Esophagus muscularis mucosa (tissue), 4 donors: ENCODE data around the gene APPL2. TPM values are rescaled to one million over a fixed set of nuclear protein-coding genes. Genes with fewer than 3 reads are reported as not detected.

Experiments used
- DNase-seq: peaks from one replicate; pipeline ENCODE4 v3.0.0-alpha.2; 2017; ENCODE audit errors: extremely low spot score
- H3K27ac ChIP-seq, 4 donors: fragments of 200-600 bp; sonication (generic); replicated peaks in 1 of 4; 1 replicate in 3 of 4; 2 replicates in 1 of 4; pipeline ENCODE4 v1.5.1; 2016 to 2019; ENCODE audit warnings: mild to moderate bottlenecking in 1 of 4
- H3K27me3 ChIP-seq, 4 donors: fragments of 200-600 bp; sonication (generic); one replicate each; pipeline versions ENCODE4 v1.5.1 to v1.6.0; 2016 to 2019
- H3K36me3 ChIP-seq, 4 donors: fragments of 200-600 bp; sonication (generic); one replicate each; pipeline ENCODE4 v1.5.1; 2016 to 2019
- H3K4me1 ChIP-seq, 4 donors: fragments of 200-600 bp; sonication (generic); one replicate each; pipeline ENCODE4 v1.5.1; 2016 to 2019
- H3K4me3 ChIP-seq, 4 donors: fragments of 200-600 bp; sonication (generic); 1 replicate in 2 of 4; 2 replicates in 2 of 4; pipeline ENCODE4 v1.5.1; 2016 to 2019; ENCODE audit warnings: mild to moderate bottlenecking in 4 of 4, moderate library complexity in 1 of 4
- H3K9me3 ChIP-seq, 4 donors: fragments of 200-600 bp; sonication (generic); 1 replicate in 3 of 4; 2 replicates in 1 of 4; pipeline ENCODE4 v1.5.1; 2016 to 2019
- EP300 ChIP-seq: sonication (generic); formaldehyde crosslinking; IDR thresholded peaks from one replicate; pipeline ENCODE4 v1.6.1; 2017; ENCODE audit warnings: antibody characterized with exemption
- POLR2A ChIP-seq: fragments of 450-650 bp; IDR thresholded peaks from one replicate; pipeline ENCODE4 v1.6.1; 2017; ENCODE audit warnings: antibody characterized with exemption, moderate library complexity, mild to moderate bottlenecking, low read depth
- POLR2AphosphoS5 ChIP-seq, 2 donors: sonication (generic); formaldehyde crosslinking; IDR thresholded peaks; one replicate each; pipeline ENCODE4 v1.6.1; 2017; ENCODE audit warnings: antibody characterized with exemption in 2 of 2
- WGBS: methylation state at CpG from one replicate; pipeline ENCODE4 v1.1.5; 2018; 5-methylcytosine and 5-hydroxymethylcytosine counted together
- intact Hi-C: fragments of 100-400 bp; cut with DNase I; formaldehyde crosslinking; loops from one replicate; pipeline ENCODE4 v1.15.1; 2023
- total RNA-seq, 4 donors: library from RNA; depleted of rRNA; stranded (reverse); fragments of >200 nt; gene quantifications; one replicate each; pipeline versions ENCODE4 v1.1.0 to v1.2.1, GENCODE V29; 2016
- TF ChIP-seq, protein P1 (sequence below), 3 experiments: fragments of 200-600 bp in 2 of 3; fragments of 450-650 bp in 1 of 3; sonication (generic) in 2 of 3; IDR thresholded peaks; one replicate each; pipeline ENCODE4 v1.5.1; 2017 to 2019; ENCODE audit warnings: antibody characterized with exemption in 3 of 3, mild to moderate bottlenecking in 2 of 3, moderate library complexity in 1 of 3

APPL2 gene
- total RNA-seq, 4 donors from 2014 or later, result 16.6 to 30.0 (median 23.3) TPM

DNA sequence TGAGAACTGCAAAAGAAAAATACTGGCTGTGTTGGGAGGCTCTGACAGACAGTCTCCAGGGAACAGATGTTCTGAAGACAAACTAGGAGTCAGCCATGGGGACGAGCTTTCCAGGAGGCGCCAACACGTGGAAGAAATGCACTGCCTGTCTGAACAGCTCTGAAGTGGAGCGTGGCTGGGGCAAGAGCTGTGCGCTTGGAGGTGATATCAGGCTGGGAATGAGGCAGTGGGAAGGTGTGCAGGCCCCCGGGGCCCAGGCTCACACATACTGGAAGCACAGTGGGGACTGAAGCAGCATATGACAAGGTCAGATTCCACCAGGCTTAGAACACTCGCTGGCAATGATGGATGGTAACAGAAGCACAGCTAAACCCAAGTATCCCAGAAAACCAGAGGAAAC lies 17.5 kb downstream of the APPL2 start:
- Histone ChIP-seq H3K9me3 (no peaks in the 10 kb centered on the region), H3K27me3 (no peaks in the 10 kb centered on the region), H3K36me3 (peaks cover 9 to 76% (median 55%) of the 10 kb centered on the region in 4 donors), H3K4me1 (peaks cover 22 to 52% (median 36%) of the 10 kb centered on the region in 4 donors), H3K27ac (peak overlapping the region in 1 of 4 donors; percentile 43), H3K4me3 (no peak overlapping the region)
- DNase-seq, result no peak
- 69% methylated on average over 7 of the region's 7 CpGs for WGBS
- intact Hi-C loops, result no loop called here
- TF ChIP-seq POLR2AphosphoS5 (IDR thresholded peaks at IDR 0.05) (no peak), POLR2A (no peak), EP300 (no peak)
- TF ChIP-seq, protein P1, sequence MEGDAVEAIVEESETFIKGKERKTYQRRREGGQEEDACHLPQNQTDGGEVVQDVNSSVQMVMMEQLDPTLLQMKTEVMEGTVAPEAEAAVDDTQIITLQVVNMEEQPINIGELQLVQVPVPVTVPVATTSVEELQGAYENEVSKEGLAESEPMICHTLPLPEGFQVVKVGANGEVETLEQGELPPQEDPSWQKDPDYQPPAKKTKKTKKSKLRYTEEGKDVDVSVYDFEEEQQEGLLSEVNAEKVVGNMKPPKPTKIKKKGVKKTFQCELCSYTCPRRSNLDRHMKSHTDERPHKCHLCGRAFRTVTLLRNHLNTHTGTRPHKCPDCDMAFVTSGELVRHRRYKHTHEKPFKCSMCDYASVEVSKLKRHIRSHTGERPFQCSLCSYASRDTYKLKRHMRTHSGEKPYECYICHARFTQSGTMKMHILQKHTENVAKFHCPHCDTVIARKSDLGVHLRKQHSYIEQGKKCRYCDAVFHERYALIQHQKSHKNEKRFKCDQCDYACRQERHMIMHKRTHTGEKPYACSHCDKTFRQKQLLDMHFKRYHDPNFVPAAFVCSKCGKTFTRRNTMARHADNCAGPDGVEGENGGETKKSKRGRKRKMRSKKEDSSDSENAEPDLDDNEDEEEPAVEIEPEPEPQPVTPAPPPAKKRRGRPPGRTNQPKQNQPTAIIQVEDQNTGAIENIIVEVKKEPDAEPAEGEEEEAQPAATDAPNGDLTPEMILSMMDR (IDR thresholded peaks at IDR 0.05), result no peak

DNA sequence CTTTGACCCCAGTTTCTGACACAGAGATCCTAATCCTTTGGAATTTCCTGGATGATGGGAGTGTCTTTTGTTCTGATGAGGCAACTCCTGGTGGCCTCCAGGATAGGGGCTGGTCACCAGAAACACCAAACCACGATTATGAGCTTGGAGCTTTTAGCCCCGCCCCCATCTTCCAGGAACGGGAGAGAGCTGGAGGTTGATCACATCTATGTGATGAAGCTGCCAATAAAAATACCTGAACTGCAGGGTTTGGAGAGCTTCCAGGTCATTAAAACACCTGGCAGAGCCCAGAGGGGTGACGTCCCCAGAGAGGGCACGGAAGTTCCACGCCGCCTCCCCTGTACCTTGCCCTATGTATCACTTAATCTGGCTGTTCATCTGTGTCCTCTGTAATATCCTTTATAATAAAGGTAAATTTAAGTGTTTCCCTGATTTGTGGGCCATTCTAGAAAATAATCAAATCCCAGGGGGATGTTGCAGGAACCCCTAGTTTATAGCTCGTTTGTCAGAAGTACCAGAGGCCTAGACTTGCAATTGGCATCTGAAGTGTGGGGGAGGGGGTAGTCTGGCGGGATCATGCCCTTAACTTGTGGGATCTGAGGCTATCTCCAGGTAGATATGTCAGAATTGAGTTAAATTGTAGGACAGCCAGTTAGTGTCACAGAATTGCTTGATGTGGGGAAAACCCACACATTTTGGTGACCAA lies 21.2 kb downstream of the APPL2 start:
- intact Hi-C loops, result no loop called here
- TF ChIP-seq POLR2A, result no peak
- 82% methylated on average over 9 of the region's 9 CpGs for WGBS

DNA sequence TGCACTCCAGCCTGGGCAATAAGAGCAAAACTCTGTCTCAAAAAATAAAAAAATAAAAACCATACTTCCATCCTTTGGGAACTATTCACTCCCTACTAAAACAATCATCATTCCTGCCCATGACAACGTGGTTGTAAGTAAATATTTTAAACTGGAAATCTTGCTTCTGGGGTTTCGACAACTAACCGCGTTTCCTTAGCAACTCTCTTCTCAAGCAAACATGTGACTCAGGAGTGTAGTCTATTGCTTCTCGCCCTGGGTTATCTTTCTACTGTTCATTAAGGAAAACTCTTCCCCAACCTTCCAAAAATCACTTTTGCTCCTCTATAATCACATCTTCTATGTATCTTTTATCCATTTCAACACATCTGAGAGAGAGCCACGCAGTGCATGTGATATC lies 21.8 kb downstream of the APPL2 start:
- Histone ChIP-seq H3K27ac (no peak overlapping the region), H3K4me1 (peaks cover 5 to 16% (median 9%) of the 10 kb centered on the region in 4 donors), H3K9me3 (no peaks in the 10 kb centered on the region), H3K27me3 (no peaks in the 10 kb centered on the region), H3K4me3 (no peak overlapping the region), H3K36me3 (peaks cover 14 to 88% (median 68%) of the 10 kb centered on the region in 4 donors)
- no peak for DNase-seq
- TF ChIP-seq, protein P1 (IDR thresholded peaks at IDR 0.05), result no peak
- intact Hi-C loops, result no loop called here
- 86% methylated on average over 6 of the region's 6 CpGs for WGBS

More for the DNA sequence above, 21.2 kb downstream of the APPL2 start:
- DNase-seq, result no peak
- Histone ChIP-seq H3K9me3 (no peaks in the 10 kb centered on the region), H3K36me3 (peaks cover 14 to 81% (median 65%) of the 10 kb centered on the region in 4 donors), H3K4me1 (peaks cover 9 to 21% (median 15%) of the 10 kb centered on the region in 4 donors), H3K27ac (no peak overlapping the region), H3K4me3 (no peak overlapping the region), H3K27me3 (no peaks in the 10 kb centered on the region)

DNA sequence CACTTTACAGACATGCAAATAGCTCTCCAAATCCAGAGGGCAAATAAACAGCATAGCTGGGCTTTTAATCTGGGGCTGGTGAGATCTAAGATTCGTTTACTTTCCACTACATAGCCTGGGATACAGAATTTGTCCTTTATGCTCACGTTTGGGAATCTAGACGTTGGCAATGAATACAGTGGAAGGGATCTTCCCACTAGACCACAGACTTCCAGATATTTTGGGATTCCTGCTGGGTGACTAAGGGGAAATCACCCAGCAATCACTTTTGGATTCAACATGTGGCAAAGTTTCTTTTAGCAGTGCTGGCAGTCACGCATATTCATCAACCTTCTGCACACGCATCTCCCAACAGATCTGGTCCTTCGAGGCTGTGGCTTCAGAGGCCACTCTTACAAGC lies 23.5 kb downstream of the APPL2 start:
- intact Hi-C loops, result no loop called here

DNA sequence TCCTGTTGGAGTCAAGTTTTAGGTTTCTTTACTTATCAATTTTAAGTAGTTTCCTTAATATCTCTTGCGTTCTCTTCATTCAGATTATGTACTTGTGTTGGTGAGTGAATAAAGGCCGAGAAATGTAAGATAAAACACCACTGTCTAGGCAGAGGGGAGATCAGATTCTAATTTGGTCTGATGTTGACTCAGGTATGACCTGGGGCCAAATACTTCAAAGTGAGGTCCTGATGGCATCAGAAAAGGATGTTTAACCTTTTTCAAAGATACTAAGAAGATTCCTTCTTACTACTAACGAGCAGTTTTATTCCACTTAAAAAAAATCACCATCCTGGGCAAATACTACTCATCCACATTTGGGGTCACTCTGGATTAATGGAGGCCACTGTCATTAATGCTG lies 26.9 kb downstream of the APPL2 start:
- Histone ChIP-seq H3K4me3 (no peak overlapping the region), H3K9me3 (no peaks in the 10 kb centered on the region), H3K4me1 (no peaks in the 10 kb centered on the region), H3K27ac (no peak overlapping the region), H3K27me3 (no peaks in the 10 kb centered on the region), H3K36me3 (peaks cover 41 to 93% (median 80%) of the 10 kb centered on the region in 4 donors)
- no peak for TF ChIP-seq EP300
- DNase-seq, result no peak
- 97% methylated on average over 3 of the region's 3 CpGs for WGBS
- intact Hi-C loops, result no loop called here

More for the DNA sequence above, 23.5 kb downstream of the APPL2 start:
- no peak overlapping the region for H3K4me3 ChIP-seq
- no peaks in the 10 kb centered on the region for H3K4me1 ChIP-seq
- H3K36me3 ChIP-seq, result peaks cover 23 to 93% (median 76%) of the 10 kb centered on the region in 4 donors
- TF ChIP-seq POLR2AphosphoS5 (IDR thresholded peaks at IDR 0.05), result no peak
- TF ChIP-seq EP300, result no peak
- TF ChIP-seq, protein P1 (IDR thresholded peaks at IDR 0.05), result no peak
- no peak for TF ChIP-seq POLR2A
- 67% methylated on average over 6 of the region's 6 CpGs for WGBS
- H3K9me3 ChIP-seq, result no peaks in the 10 kb centered on the region
- H3K27ac ChIP-seq, result no peak overlapping the region
- DNase-seq, result no peak
- H3K27me3 ChIP-seq, result no peaks in the 10 kb centered on the region
